ENCODE measurements around the gene LYPD3.

GRCh38 chr19:43466793-43467192 lies 1.4 kb upstream of the LYPD3 start:
- no peak for TF ChIP-seq CTCF (conservative IDR thresholded peaks at IDR 0.05 in 1 of 2, IDR thresholded peaks at IDR 0.05 in 1 of 2; ENCODE audit: extremely low read depth in 1 of 2, insufficient read depth in 1 of 2, low read depth in 1 of 2, low read length in 2 of 2)
- no peak for TF ChIP-seq EZH2 (IDR thresholded peaks at IDR 0.05; ENCODE audit: borderline replicate concordance, low read length)

Measured in mammary epithelial cell (primary cell).